Neural progenitor cell (in vitro differentiated cells): Measurements from ENCODE around the gene SKI.

ENCODE experiments used
- EZH2 ChIP-seq: fragments of 200-600 bp; sonication (generic); IDR thresholded peaks from 2 replicates; pipeline ENCODE4 v1.6.1; 2017; ENCODE audit warnings: antibody characterized with exemption, mild to moderate bottlenecking, moderate library complexity
- EZH2phosphoT487 ChIP-seq: fragments of 200-600 bp; sonication (generic); IDR thresholded peaks from 2 replicates; pipeline ENCODE4 v1.6.1; 2017; ENCODE audit warnings: antibody characterized with exemption
- TF ChIP-seq, protein P1 (sequence below): fragments of 200-600 bp; sonication (generic); IDR thresholded peaks from 2 replicates; pipeline ENCODE4 v1.5.1; 2017; ENCODE audit warnings: antibody characterized with exemption, mild to moderate bottlenecking

DNA sequence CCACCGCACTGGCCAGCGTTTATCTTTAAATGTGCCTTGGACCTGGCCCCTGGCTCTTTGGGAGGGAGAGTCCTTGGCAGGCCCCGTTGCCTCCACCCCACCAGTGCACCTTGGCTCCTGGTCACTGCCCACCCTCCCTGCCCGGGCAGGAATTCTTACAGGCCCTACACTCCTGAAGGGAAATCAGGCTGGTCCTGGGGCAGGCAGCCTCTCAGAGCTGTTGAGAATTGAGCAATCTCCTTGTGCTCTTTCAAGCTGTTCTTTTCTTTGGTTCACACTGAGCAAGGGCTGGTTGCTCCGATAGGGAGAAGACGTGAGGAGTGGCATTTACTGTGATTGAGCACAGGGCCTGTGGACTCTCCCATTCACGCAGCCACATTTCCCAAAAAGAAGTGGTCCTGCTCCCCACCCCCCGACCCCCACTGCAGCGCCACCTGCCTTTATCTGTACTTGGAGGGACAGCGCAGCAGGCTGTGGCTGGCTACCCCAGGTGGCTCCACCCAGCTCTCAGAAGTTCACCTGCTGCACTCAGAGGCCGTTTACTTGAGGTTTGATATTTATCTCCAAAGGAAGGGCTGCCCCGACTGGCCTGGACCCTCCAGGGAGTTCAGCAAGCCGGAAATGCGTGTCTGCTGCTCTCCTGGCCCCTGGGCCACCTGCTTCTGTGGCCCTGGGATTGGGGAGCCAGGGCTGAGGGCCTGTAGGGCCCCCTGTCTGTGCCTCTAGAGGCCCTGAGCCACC lies 47.8 kb downstream of the SKI start:
- TF ChIP-seq EZH2phosphoT487 (no peak), EZH2 (no peak)
- TF ChIP-seq, protein P1, sequence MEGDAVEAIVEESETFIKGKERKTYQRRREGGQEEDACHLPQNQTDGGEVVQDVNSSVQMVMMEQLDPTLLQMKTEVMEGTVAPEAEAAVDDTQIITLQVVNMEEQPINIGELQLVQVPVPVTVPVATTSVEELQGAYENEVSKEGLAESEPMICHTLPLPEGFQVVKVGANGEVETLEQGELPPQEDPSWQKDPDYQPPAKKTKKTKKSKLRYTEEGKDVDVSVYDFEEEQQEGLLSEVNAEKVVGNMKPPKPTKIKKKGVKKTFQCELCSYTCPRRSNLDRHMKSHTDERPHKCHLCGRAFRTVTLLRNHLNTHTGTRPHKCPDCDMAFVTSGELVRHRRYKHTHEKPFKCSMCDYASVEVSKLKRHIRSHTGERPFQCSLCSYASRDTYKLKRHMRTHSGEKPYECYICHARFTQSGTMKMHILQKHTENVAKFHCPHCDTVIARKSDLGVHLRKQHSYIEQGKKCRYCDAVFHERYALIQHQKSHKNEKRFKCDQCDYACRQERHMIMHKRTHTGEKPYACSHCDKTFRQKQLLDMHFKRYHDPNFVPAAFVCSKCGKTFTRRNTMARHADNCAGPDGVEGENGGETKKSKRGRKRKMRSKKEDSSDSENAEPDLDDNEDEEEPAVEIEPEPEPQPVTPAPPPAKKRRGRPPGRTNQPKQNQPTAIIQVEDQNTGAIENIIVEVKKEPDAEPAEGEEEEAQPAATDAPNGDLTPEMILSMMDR = no peak
